ENCODE results near the gene MBD5.

MBD5 gene

DNA sequence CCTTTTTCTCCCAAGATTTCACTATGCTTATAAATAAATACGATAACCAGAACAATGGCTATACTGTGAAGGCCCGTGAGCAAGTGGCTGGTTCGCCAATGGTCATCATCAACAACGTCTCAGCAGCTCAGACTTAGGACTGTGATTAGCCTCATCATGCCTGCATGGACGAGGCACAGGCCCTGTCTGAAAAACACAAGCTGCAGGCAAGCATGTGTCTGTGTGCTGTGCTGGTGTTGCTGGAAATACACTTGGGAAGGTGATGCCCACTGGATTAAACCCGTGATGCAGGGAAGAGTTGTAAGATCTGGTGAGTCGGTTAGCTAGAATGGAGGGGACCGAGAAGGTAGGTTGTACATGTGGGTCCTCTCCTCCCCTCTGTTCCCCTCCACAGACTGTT lies 512.1 kb downstream of the MBD5 start:
- Histone ChIP-seq H3K27me3 (ENCODE audit: insufficient read depth, low read length, poor library complexity) (no peaks in the 10 kb centered on the region), H2AFZ (ENCODE audit: low read depth, low read length) (no peak overlapping the region), H3K9ac (ENCODE audit: low read depth, low read length) (no peak overlapping the region), H3K27ac (ENCODE audit: low read length) (no peak overlapping the region), H3K79me2 (ENCODE audit: insufficient read depth, low read length) (no peaks in the 10 kb centered on the region), H3K4me2 (ENCODE audit: insufficient read depth, low read length) (no peak overlapping the region), H3K36me3 (ENCODE audit: insufficient read depth, low read length) (no peaks in the 10 kb centered on the region), H3K4me1 (ENCODE audit: insufficient read depth, low read length) (peaks cover 10% of the 10 kb centered on the region), H3K9me3 (ENCODE audit: insufficient read depth, low read length, severe bottlenecking) (no peaks in the 10 kb centered on the region), H4K20me1 (ENCODE audit: insufficient read depth, low read length) (no peaks in the 10 kb centered on the region), H3K4me3 (ENCODE audit: low read depth in 1 of 2, low read length in 2 of 2) (no peak overlapping the region)
- ATAC-seq (ENCODE audit: insufficient read depth, low read depth) (no peak), DNase-seq (no peak)
- TF ChIP-seq EZH2 (IDR thresholded peaks at IDR 0.05; ENCODE audit: borderline replicate concordance, low read depth, low read length, severe bottlenecking) = no peak
- TF ChIP-seq, protein P1, sequence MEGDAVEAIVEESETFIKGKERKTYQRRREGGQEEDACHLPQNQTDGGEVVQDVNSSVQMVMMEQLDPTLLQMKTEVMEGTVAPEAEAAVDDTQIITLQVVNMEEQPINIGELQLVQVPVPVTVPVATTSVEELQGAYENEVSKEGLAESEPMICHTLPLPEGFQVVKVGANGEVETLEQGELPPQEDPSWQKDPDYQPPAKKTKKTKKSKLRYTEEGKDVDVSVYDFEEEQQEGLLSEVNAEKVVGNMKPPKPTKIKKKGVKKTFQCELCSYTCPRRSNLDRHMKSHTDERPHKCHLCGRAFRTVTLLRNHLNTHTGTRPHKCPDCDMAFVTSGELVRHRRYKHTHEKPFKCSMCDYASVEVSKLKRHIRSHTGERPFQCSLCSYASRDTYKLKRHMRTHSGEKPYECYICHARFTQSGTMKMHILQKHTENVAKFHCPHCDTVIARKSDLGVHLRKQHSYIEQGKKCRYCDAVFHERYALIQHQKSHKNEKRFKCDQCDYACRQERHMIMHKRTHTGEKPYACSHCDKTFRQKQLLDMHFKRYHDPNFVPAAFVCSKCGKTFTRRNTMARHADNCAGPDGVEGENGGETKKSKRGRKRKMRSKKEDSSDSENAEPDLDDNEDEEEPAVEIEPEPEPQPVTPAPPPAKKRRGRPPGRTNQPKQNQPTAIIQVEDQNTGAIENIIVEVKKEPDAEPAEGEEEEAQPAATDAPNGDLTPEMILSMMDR (IDR thresholded peaks at IDR 0.05; ENCODE audit: borderline replicate concordance, extremely low read depth, low read length, poor library complexity, severe bottlenecking) = no peak

DNA sequence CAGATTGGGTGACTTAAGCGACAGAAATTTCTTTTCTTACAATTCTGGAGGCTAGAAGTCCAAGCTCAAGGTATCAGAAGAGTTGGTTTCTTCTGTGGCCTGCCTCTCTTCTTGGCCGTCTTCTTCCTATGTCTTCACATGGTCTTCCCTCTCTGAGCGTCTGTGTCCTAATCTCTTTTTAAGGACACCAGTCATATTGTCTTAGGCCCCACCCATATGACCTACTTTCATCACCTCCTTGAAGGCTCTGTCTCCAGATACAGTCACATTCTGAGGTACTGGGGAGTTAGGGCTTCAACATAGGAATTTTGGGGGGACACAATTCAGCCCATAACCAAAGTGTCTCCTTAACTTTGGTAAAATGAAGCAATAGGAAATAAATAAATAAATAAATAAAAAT lies 512.8 kb downstream of the MBD5 start:
- Histone ChIP-seq H3K4me3 (ENCODE audit: low read depth in 1 of 2, low read length in 2 of 2) (no peak overlapping the region), H3K27ac (ENCODE audit: low read length) (no peak overlapping the region), H2AFZ (ENCODE audit: low read depth, low read length) (no peak overlapping the region), H3K27me3 (ENCODE audit: insufficient read depth, low read length, poor library complexity) (no peaks in the 10 kb centered on the region), H3K36me3 (ENCODE audit: insufficient read depth, low read length) (no peaks in the 10 kb centered on the region), H3K4me2 (ENCODE audit: insufficient read depth, low read length) (no peak overlapping the region), H3K79me2 (ENCODE audit: insufficient read depth, low read length) (no peaks in the 10 kb centered on the region), H3K9ac (ENCODE audit: low read depth, low read length) (no peak overlapping the region), H3K9me3 (ENCODE audit: insufficient read depth, low read length, severe bottlenecking) (no peaks in the 10 kb centered on the region), H4K20me1 (ENCODE audit: insufficient read depth, low read length) (no peaks in the 10 kb centered on the region), H3K4me1 (ENCODE audit: insufficient read depth, low read length) (peaks cover 4% of the 10 kb centered on the region; the same call in 1 of the 2 replicates)
- TF ChIP-seq, protein P1 (IDR thresholded peaks at IDR 0.05; ENCODE audit: borderline replicate concordance, extremely low read depth, low read length, poor library complexity, severe bottlenecking) = no peak
- TF ChIP-seq EZH2 (IDR thresholded peaks at IDR 0.05; ENCODE audit: borderline replicate concordance, low read depth, low read length, severe bottlenecking) = no peak
- ATAC-seq (ENCODE audit: insufficient read depth, low read depth) = no peak
- DNase-seq = no peak

DNA sequence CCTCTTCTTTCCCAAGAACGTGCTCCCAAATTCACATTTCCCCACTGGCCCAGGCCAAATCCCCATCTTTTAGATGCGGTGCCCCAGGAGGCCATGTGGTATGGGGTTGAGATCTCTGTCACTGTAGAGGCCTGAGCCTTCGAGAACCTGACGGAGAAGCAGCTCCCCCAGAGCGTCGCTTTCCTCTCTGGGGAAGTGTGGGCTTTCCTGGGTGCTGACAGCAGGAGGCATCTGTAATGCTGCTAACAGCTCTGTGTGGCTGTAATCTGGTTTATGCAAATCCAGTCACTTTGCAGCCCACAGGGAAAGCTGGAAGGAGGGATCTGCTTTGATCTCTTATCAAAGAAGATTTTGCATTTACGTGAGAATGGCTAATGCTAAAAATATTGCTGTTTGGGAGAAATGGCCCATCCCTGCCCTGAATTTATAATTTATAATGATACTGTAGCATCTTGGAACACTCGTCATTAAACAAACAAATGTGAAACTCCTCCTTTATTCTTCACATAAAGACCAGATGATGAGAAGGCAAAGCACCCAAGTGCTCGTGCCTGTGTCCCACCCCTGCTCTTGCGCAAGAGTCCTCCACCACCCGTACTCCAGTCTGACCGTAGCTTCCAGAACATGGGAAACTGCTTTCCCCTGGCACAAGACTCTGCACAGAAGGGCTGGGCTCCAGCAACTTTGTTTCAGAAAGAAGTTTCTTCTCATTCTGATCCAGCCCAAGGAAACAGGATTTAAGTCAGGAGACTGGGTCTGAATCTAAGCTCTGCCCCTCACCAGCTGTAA lies 513.7 kb downstream of the MBD5 start:
- DNase-seq (no peak), ATAC-seq (ENCODE audit: insufficient read depth, low read depth) (no peak)
- H3K4me1 ChIP-seq (ENCODE audit: insufficient read depth, low read length) = no peaks in the 10 kb centered on the region
- TF ChIP-seq, protein P1 (IDR thresholded peaks at IDR 0.05; ENCODE audit: borderline replicate concordance, extremely low read depth, low read length, poor library complexity, severe bottlenecking) = no peak
- TF ChIP-seq EZH2 (IDR thresholded peaks at IDR 0.05; ENCODE audit: borderline replicate concordance, low read depth, low read length, severe bottlenecking) = no peak
- no peaks in the 10 kb centered on the region for H3K27me3 ChIP-seq (ENCODE audit: insufficient read depth, low read length, poor library complexity)
- no peak overlapping the region for H2AFZ ChIP-seq (ENCODE audit: low read depth, low read length)
- H3K27ac ChIP-seq (ENCODE audit: low read length) = no peak overlapping the region
- H3K4me2 ChIP-seq (ENCODE audit: insufficient read depth, low read length) = no peak overlapping the region
- no peaks in the 10 kb centered on the region for H3K79me2 ChIP-seq (ENCODE audit: insufficient read depth, low read length)
- H3K4me3 ChIP-seq (ENCODE audit: low read depth in 1 of 2, low read length in 2 of 2) = no peak overlapping the region
- H4K20me1 ChIP-seq (ENCODE audit: insufficient read depth, low read length) = no peaks in the 10 kb centered on the region
- no peaks in the 10 kb centered on the region for H3K9me3 ChIP-seq (ENCODE audit: insufficient read depth, low read length, severe bottlenecking)
- no peak overlapping the region for H3K9ac ChIP-seq (ENCODE audit: low read depth, low read length)
- H3K36me3 ChIP-seq (ENCODE audit: insufficient read depth, low read length) = no peaks in the 10 kb centered on the region
